A673 (cell line): ENCODE measurements around the gene CAMK2G. TPM values are rescaled to one million over a fixed set of nuclear protein-coding genes. Genes with fewer than 3 reads are reported as not detected.

Experiments used
- BruUV-seq: library from RNA; stranded (reverse); fragments of 400-500 nt; replicated peaks from 2 replicates; lab custom pipeline; 2021; lab: Mats Ljungman, UMichigan
- CTCF ChIA-PET: fragments of 300-600 bp; sonication (Branson Sonifier 250); formaldehyde crosslinking; loops from one replicate; lab custom pipeline; 2022; ENCODE audit warnings: antibody characterized with exemption; lab: Charles Lee
- POLR2A ChIA-PET: fragments of 300-600 bp; sonication (Branson Sonifier 250); formaldehyde crosslinking; loops from one replicate; lab custom pipeline; 2022; ENCODE audit warnings: antibody characterized with exemption; ENCODE audit not compliant: low non-redundant PET; lab: Charles Lee
- DNase-seq: peaks from one replicate; pipeline ENCODE4 v3.0.0-alpha.2; 2015; ENCODE audit warnings: low spot score
- H3K27ac ChIP-seq: fragments of 200-600 bp; sonication (generic); 2 replicates; pipeline ENCODE4 v1.5.1; 2016; ENCODE audit warnings: mixed run types, low read depth, mild to moderate bottlenecking, mixed read lengths, antibody characterized with exemption, low read length; ENCODE audit not compliant: poor library complexity, severe bottlenecking
- H3K27me3 ChIP-seq: fragments of 200-600 bp; sonication (generic); replicated peaks from 2 replicates; pipeline ENCODE4 v1.6.1; 2017; ENCODE audit warnings: mixed run types, low read depth, mild to moderate bottlenecking, mixed read lengths, antibody characterized with exemption, low read length; ENCODE audit not compliant: insufficient read depth, poor library complexity
- H3K36me3 ChIP-seq: fragments of 200-600 bp; sonication (generic); 2 replicates; pipeline ENCODE4 v1.6.1; 2016; ENCODE audit warnings: mixed run types, mild to moderate bottlenecking, mixed read lengths, antibody characterized with exemption, low read length; ENCODE audit not compliant: insufficient read depth, poor library complexity, severe bottlenecking
- H3K4me1 ChIP-seq: fragments of 200-600 bp; sonication (generic); 2 replicates; pipeline ENCODE4 v1.6.1; 2017; ENCODE audit warnings: mixed run types, mild to moderate bottlenecking, mixed read lengths, antibody characterized with exemption, low read length; ENCODE audit not compliant: insufficient read depth, poor library complexity, severe bottlenecking
- H3K4me3 ChIP-seq: fragments of 200-600 bp; sonication (generic); 2 replicates; pipeline ENCODE4 v1.5.1; 2016; ENCODE audit warnings: low read depth, mixed run types, mild to moderate bottlenecking, mixed read lengths, low read length; ENCODE audit not compliant: poor library complexity, severe bottlenecking
- H3K9me3 ChIP-seq: fragments of 200-600 bp; sonication (generic); 2 replicates; pipeline ENCODE4 v1.6.1; 2016; ENCODE audit warnings: mixed run types, low read depth, mild to moderate bottlenecking, mixed read lengths, antibody characterized with exemption, low read length; ENCODE audit not compliant: poor library complexity, severe bottlenecking
- CTCF ChIP-seq: fragments of 300-800, 200-600 bp; sonication (generic); conservative IDR thresholded peaks from 2 replicates; pipeline ENCODE4 v1.5.1; 2017; ENCODE audit warnings: low read depth, mild to moderate bottlenecking, antibody characterized with exemption, low read length, moderate library complexity, mixed read lengths
- EZH2 ChIP-seq: fragments of 200-600 bp; sonication (generic); IDR thresholded peaks from 2 replicates; pipeline ENCODE4 v1.6.1; 2017; ENCODE audit warnings: borderline replicate concordance, low read depth, mild to moderate bottlenecking, mixed read lengths, antibody characterized with exemption, low read length; ENCODE audit not compliant: poor library complexity, severe bottlenecking
- intact Hi-C: fragments of 100-400 bp; cut with micrococcal nuclease; formaldehyde crosslinking; loops from one replicate; pipeline ENCODE4 v1.10.0; 2022; ENCODE audit not compliant: unreplicated experiment
- total RNA-seq: library from RNA; stranded (reverse); gene quantifications from 2 replicates; pipeline ENCODE4 v1.2.3, GENCODE V29; 2021

CAMK2G gene
- total RNA-seq, 1 experiment from 2014 or later = 32.7 TPM

- CTCF ChIA-PET = interaction anchor here (0.9 kb wide), 1 partner anchor 25 kb away, joined by 3 read pairs; no protein-coding TSS in a partner anchor
- DNase-seq = no peak
- POLR2A ChIA-PET = no interaction called here
- TF ChIP-seq CTCF = no peak
- TF ChIP-seq EZH2 = no peak
- intact Hi-C loops = no loop called here
- no peaks in the 10 kb centered on the region for H3K36me3 ChIP-seq
- peak overlapping the region; percentile 16 for H3K27ac ChIP-seq
- H3K9me3 ChIP-seq = no peaks in the 10 kb centered on the region
- H3K4me1 ChIP-seq = peaks cover 33% of the 10 kb centered on the region
- H3K27me3 ChIP-seq = no peaks in the 10 kb centered on the region
- H3K4me3 ChIP-seq = peak overlapping the region; percentile 64
- BruUV-seq = no TSS peak
These were observed 37.2 kb upstream of the CAMK2G start for GRCh38 chr10:73911553-73912004.

- Histone ChIP-seq H3K4me3 (peak within 1 kb of the TSS; percentile 64), H3K36me3 (no peaks in the 10 kb centered on the region), H3K9me3 (no peaks in the 10 kb centered on the region), H3K27ac (peak within 1 kb of the TSS; percentile 16), H3K4me1 (peaks cover 35% of the 10 kb centered on the region), H3K27me3 (no peaks in the 10 kb centered on the region)
- intact Hi-C loops = no loop called here
- ChIA-PET CTCF (interaction anchor here (0.9 kb wide), 1 partner anchor 25 kb away, joined by 3 read pairs; no protein-coding TSS in a partner anchor), POLR2A (no interaction called here)
- no TSS peak for BruUV-seq
- TF ChIP-seq EZH2 (no peak), CTCF (no peak)
- peak; percentile 55 for DNase-seq
These were observed 36.6 kb upstream of the CAMK2G start, which contains the start of gene PLAU for GRCh38 chr10:73910764-73911552. PLAU (plus strand) TSS chr10:73911132; CDS start chr10:73911556, 424 bp downstream.

- intact Hi-C loops = no loop called here
- TF ChIP-seq EZH2 (no peak), CTCF (peak; percentile 32; the same call in 1 of the 2 replicates)
- CTCF ChIA-PET = no interaction called here
These were observed 36.0 kb upstream of the CAMK2G start for GRCh38 chr10:73910401-73910763.

More at GRCh38 chr10:73910401-73910763, 36.0 kb upstream of the CAMK2G start:
- no TSS peak for BruUV-seq
- Histone ChIP-seq H3K36me3 (no peaks in the 10 kb centered on the region), H3K27ac (peak overlapping the region; percentile 16), H3K9me3 (no peaks in the 10 kb centered on the region), H3K4me1 (peaks cover 35% of the 10 kb centered on the region), H3K27me3 (no peaks in the 10 kb centered on the region), H3K4me3 (peak overlapping the region; percentile 64)
- POLR2A ChIA-PET = no interaction called here
- peak; percentile 60 for DNase-seq
